Hepatocyte (in vitro differentiated cells): ENCODE data around the gene CDRT4. TPM values are rescaled to one million over a fixed set of nuclear protein-coding genes. Genes with fewer than 3 reads are reported as not detected.

Experiments
- DNase-seq: peaks from one replicate; pipeline ENCODE4 v3.0.0-alpha.2; 2016; ENCODE audit warnings: low spot score
- H2AFZ ChIP-seq: fragments of 200-600 bp; sonication (generic); 2 replicates; pipeline ENCODE4 v1.6.0; 2016; ENCODE audit warnings: antibody characterized with exemption, mild to moderate bottlenecking
- H3K27ac ChIP-seq: fragments of 200-600 bp; sonication (generic); 2 replicates; pipeline ENCODE4 v1.5.1; 2016; ENCODE audit warnings: mild to moderate bottlenecking
- H3K27me3 ChIP-seq: fragments of 200-600 bp; sonication (generic); 2 replicates; pipeline ENCODE4 v1.6.1; 2016
- H3K36me3 ChIP-seq: fragments of 200-600 bp; sonication (generic); replicated peaks from 2 replicates; pipeline ENCODE4 v1.5.1; 2016; ENCODE audit warnings: low read depth; ENCODE audit not compliant: insufficient read depth
- H3K4me1 ChIP-seq: fragments of 200-600 bp; sonication (generic); 2 replicates; pipeline ENCODE4 v1.5.1; 2016; ENCODE audit warnings: mild to moderate bottlenecking, moderate library complexity; ENCODE audit not compliant: insufficient read depth
- H3K4me2 ChIP-seq: fragments of 200-600 bp; sonication (generic); 2 replicates; pipeline ENCODE4 v1.6.0; 2016
- H3K4me3 ChIP-seq: fragments of 200-600 bp; sonication (generic); 2 replicates; pipeline ENCODE4 v1.5.1; 2016; ENCODE audit warnings: mild to moderate bottlenecking
- H3K79me2 ChIP-seq: fragments of 200-600 bp; sonication (generic); 2 replicates; pipeline ENCODE4 v1.6.0; 2017; ENCODE audit warnings: mild to moderate bottlenecking
- H3K9me2 ChIP-seq: fragments of 200-600 bp; sonication (generic); replicated peaks from 2 replicates; pipeline ENCODE4 v1.6.0; 2017; ENCODE audit warnings: mild to moderate bottlenecking; ENCODE audit not compliant: insufficient read depth
- H3K9me3 ChIP-seq: fragments of 200-600 bp; sonication (generic); 2 replicates; pipeline ENCODE4 v1.5.1; 2016; ENCODE audit warnings: low read depth, mild to moderate bottlenecking
- H4K20me1 ChIP-seq: fragments of 200-600 bp; sonication (generic); 2 replicates; pipeline ENCODE4 v1.6.0; 2016; ENCODE audit warnings: mild to moderate bottlenecking; ENCODE audit not compliant: insufficient read depth, poor library complexity, severe bottlenecking
- EZH2 ChIP-seq: fragments of 200-600 bp; sonication (generic); IDR thresholded peaks from 2 replicates; pipeline ENCODE4 v1.6.1; 2016; ENCODE audit warnings: antibody characterized with exemption, mild to moderate bottlenecking, borderline replicate concordance
- EZH2phosphoT487 ChIP-seq: fragments of 200-600 bp; sonication (generic); IDR thresholded peaks from one replicate; pipeline ENCODE4 v1.6.1; 2018; ENCODE audit warnings: antibody characterized with exemption, mild to moderate bottlenecking, low read depth, moderate library complexity; ENCODE audit not compliant: unreplicated experiment, severe bottlenecking
- WGBS: methylation state at CpG from one replicate; pipeline ENCODE4 v1.1.6; 2016; ENCODE audit warnings: low lambda C conversion rate; ENCODE audit errors: missing lambda C conversion rate; 5-methylcytosine and 5-hydroxymethylcytosine counted together
- polyA plus RNA-seq: library from polyadenylated mRNA; unstranded; fragments of >200 nt; fragmentation: Nextera tagmentation; extraction: Ambion mirVana; gene quantifications from 2 replicates; pipeline ENCODE4 v1.2.1, GENCODE V29; 2016
- total RNA-seq: library from RNA; depleted of rRNA; stranded (reverse); fragments of >200 nt; gene quantifications from 2 replicates; pipeline ENCODE4 v1.2.3, GENCODE V29; 2014
- TF ChIP-seq, protein P1 (sequence below): fragments of 200-600 bp; sonication (generic); IDR thresholded peaks from 2 replicates; pipeline ENCODE4 v1.5.1; 2016; ENCODE audit warnings: antibody characterized with exemption, mild to moderate bottlenecking; ENCODE audit not compliant: poor library complexity

Gene CDRT4
- total RNA-seq (2.7 and 10.4 TPM in 2 replicates), polyA plus RNA-seq (9.6 and 11.8 TPM in 2 replicates)

DNA sequence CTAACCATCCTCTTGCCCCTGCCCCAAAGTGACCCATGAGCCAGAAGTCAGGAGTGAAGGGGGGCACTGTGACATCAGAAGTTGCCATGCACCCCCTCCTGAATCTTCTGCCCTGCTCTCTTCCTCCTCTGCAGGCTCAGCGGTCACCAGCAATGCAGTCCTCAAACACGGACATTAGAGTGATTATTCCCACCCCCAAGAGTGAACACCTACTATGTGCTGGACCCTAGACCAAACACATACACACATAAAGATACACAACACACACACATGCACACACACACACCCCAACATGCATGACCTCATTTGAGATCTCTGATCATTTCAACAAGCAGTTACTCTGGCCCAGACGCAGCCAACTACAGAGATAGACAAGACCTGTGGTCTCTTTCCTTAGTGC is at the start of gene CDRT4:
TSS of gene CDRT4 (minus strand) at position 30 of the 400 bp plus-strand sequence. CDS start 27,383 bp downstream, outside the sequence.
- H3K9me3 ChIP-seq, result no peaks in the 10 kb centered on the region
- WGBS, result 88% methylated on average over 3 of the region's 3 CpGs
- H3K36me3 ChIP-seq, result no peaks in the 10 kb centered on the region
- H3K9me2 ChIP-seq, result no peaks in the 10 kb centered on the region
- no peaks in the 10 kb centered on the region for H4K20me1 ChIP-seq
- peaks cover 25% of the 10 kb centered on the region for H3K4me1 ChIP-seq
- no peak within 1 kb of the TSS for H3K4me3 ChIP-seq
- H2AFZ ChIP-seq, result no peak within 1 kb of the TSS
- peak within 1 kb of the TSS; percentile 82 for H3K27ac ChIP-seq
- no peak for DNase-seq
- H3K79me2 ChIP-seq, result no peaks in the 10 kb centered on the region
- H3K4me2 ChIP-seq, result no peak within 1 kb of the TSS
- no peaks in the 10 kb centered on the region for H3K27me3 ChIP-seq
- TF ChIP-seq EZH2phosphoT487, result no peak
- TF ChIP-seq EZH2, result no peak
- TF ChIP-seq, protein P1, sequence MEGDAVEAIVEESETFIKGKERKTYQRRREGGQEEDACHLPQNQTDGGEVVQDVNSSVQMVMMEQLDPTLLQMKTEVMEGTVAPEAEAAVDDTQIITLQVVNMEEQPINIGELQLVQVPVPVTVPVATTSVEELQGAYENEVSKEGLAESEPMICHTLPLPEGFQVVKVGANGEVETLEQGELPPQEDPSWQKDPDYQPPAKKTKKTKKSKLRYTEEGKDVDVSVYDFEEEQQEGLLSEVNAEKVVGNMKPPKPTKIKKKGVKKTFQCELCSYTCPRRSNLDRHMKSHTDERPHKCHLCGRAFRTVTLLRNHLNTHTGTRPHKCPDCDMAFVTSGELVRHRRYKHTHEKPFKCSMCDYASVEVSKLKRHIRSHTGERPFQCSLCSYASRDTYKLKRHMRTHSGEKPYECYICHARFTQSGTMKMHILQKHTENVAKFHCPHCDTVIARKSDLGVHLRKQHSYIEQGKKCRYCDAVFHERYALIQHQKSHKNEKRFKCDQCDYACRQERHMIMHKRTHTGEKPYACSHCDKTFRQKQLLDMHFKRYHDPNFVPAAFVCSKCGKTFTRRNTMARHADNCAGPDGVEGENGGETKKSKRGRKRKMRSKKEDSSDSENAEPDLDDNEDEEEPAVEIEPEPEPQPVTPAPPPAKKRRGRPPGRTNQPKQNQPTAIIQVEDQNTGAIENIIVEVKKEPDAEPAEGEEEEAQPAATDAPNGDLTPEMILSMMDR, result no peak

DNA sequence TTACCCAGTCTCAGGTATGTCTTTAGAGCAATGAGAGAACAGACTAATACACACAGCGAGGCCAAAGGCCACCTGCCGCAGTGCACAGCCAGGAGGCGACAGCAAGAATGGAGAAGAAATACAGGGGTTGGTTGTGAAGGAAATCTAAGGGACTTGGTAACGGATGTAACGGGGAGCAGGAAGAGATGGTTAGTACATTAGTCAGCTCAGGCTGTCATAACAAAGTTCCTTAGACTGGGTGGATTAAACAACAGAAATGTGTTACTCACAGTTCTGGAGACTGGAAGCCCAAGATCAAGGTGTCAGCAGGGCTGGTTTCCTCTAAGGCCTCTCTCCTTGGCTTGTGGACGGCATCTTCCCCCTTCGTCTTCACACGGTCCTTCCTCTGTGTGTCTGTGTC is 48.7 kb upstream of the CDRT4 start:
- Histone ChIP-seq H3K4me1 (peaks cover 26% of the 10 kb centered on the region), H3K9me2 (no peaks in the 10 kb centered on the region), H3K4me3 (no peak overlapping the region), H3K79me2 (no peaks in the 10 kb centered on the region), H2AFZ (no peak overlapping the region), H3K9me3 (no peaks in the 10 kb centered on the region), H3K36me3 (no peaks in the 10 kb centered on the region), H4K20me1 (no peaks in the 10 kb centered on the region), H3K27ac (no peak overlapping the region), H3K4me2 (no peak overlapping the region), H3K27me3 (no peaks in the 10 kb centered on the region)
- DNase-seq, result no peak
- TF ChIP-seq EZH2 (no peak), EZH2phosphoT487 (no peak)
- TF ChIP-seq, protein P1, result no peak
- 95% methylated on average over 8 of the region's 8 CpGs for WGBS

DNA sequence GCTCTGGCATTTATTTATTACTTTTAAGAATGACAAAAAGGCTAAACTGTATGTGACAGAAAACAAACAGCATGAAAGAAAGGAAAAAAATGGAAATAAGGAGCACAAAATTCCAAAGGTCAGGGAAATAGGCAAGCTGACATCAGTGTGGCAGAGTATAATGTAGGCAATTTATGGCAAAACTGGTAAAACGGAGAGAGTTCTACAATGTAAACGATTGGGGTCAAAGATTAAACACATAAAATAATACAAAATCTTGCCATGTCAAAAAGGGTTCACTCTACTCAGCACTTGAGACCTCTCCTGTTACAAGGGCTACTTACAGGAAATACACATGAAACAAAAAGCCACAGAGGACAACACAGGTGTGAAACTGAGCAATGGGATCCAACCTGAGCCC is 47.0 kb upstream of the CDRT4 start:
- DNase-seq, result no peak
- Histone ChIP-seq H3K9me3 (no peaks in the 10 kb centered on the region), H3K79me2 (peaks cover 5% of the 10 kb centered on the region), H3K4me3 (no peak overlapping the region), H3K4me2 (peak overlapping the region; percentile 32), H3K9me2 (no peaks in the 10 kb centered on the region), H2AFZ (no peak overlapping the region), H3K27ac (peak overlapping the region; percentile 59), H3K36me3 (no peaks in the 10 kb centered on the region), H4K20me1 (no peaks in the 10 kb centered on the region), H3K27me3 (no peaks in the 10 kb centered on the region), H3K4me1 (peaks cover 26% of the 10 kb centered on the region)
- TF ChIP-seq, protein P1, result no peak
- no peak for TF ChIP-seq EZH2
- no peak for TF ChIP-seq EZH2phosphoT487
- WGBS, result 48% methylated on average over 2 of the region's 2 CpGs
